ENCODE measurements around the gene DEAF1. TPM values are rescaled to one million over a fixed set of nuclear protein-coding genes. Genes with fewer than 3 reads are reported as not detected.
A peak's percentile ranks its signal among the peaks of the same experiment; 100 is the strongest.

DEAF1 gene
- total and polyA plus RNA-seq, 2 of the 13 experiments (the other 11 are each of a cell fraction or from before 2014, with no cell fraction given), result 22.3 to 29.6 TPM

DNA sequence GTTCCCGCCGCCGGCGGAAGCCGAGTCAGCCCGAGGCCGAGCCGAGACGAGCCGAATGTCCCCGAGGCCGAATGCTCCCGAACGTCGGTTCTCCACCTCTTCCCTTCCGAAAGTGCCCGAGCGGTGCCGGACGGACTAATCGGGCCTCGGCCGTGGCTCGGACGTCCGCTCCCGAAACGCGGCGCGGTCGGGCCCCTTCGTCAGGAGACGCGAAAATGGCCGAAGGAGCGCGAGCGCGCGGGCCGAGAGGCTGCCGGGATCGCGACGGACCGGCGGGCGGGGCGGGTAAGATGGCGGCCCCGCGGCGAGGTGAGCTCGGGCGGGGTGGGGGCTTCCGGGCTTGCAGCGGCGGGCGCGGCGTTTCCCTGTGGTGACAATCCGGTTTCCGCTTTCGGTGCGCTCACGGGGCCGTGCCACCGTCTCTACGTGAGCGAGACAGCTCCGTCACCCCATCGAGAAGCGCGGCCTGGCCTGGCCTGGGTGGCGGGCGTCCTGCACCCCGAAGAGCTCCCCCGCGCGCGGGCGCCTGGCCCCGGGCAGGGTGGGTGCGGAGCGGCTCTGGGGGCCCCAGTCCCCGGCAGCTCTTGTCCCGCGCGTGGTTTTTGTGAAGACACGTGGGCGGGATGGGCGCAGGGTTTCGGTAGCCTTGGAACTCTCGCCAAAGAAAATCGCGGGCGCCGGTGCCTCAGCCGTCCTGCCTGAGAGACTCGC lies 671 bp upstream of the DEAF1 start, which contains the start of gene TMEM80 (continued):
- TF ChIP-seq PAF1 (CRISPR knock-in tag; IDR thresholded peaks at IDR 0.05) (no peak), REXO4 (CRISPR knock-in tag; IDR thresholded peaks at IDR 0.05; ENCODE audit: borderline replicate concordance) (no peak), ZNF780A (CRISPR knock-in tag; IDR thresholded peaks at IDR 0.05) (no peak), SRSF1 (optimal IDR thresholded peaks at IDR 0.05; ENCODE audit: low read depth, low read length) (peak; percentile 53), ZNF589 (CRISPR knock-in tag; conservative IDR thresholded peaks at IDR 0.05) (no peak), IRF2 (CRISPR knock-in tag; IDR thresholded peaks at IDR 0.05) (no peak), ZNF614 (CRISPR knock-in tag; IDR thresholded peaks at IDR 0.05; ENCODE audit: borderline replicate concordance) (peak; percentile 26; the same call in 1 of the 2 replicates)
- TF ChIP-seq, protein P1, sequence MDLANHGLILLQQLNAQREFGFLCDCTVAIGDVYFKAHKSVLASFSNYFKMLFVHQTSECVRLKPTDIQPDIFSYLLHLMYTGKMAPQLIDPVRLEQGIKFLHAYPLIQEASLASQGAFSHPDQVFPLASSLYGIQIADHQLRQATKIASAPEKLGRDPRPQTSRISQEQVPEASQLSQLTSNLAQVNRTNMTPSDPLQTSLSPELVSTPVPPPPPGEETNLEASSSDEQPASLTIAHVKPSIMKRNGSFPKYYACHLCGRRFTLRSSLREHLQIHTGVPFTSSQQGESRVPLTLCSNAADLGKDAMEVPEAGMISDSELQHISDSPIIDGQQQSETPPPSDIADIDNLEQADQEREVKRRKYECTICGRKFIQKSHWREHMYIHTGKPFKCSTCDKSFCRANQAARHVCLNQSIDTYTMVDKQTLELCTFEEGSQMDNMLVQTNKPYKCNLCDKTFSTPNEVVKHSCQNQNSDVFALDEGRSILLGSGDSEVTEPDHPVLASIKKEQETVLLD (CRISPR knock-in tag; IDR thresholded peaks at IDR 0.05; ENCODE audit: low read depth), result peak; percentile 94
- TF ChIP-seq, protein P2, sequence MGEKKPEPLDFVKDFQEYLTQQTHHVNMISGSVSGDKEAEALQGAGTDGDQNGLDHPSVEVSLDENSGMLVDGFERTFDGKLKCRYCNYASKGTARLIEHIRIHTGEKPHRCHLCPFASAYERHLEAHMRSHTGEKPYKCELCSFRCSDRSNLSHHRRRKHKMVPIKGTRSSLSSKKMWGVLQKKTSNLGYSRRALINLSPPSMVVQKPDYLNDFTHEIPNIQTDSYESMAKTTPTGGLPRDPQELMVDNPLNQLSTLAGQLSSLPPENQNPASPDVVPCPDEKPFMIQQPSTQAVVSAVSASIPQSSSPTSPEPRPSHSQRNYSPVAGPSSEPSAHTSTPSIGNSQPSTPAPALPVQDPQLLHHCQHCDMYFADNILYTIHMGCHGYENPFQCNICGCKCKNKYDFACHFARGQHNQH (CRISPR knock-in tag; IDR thresholded peaks at IDR 0.05), result peak; percentile 41; the same call in 1 of the 2 replicates
- TF ChIP-seq, protein P3, sequence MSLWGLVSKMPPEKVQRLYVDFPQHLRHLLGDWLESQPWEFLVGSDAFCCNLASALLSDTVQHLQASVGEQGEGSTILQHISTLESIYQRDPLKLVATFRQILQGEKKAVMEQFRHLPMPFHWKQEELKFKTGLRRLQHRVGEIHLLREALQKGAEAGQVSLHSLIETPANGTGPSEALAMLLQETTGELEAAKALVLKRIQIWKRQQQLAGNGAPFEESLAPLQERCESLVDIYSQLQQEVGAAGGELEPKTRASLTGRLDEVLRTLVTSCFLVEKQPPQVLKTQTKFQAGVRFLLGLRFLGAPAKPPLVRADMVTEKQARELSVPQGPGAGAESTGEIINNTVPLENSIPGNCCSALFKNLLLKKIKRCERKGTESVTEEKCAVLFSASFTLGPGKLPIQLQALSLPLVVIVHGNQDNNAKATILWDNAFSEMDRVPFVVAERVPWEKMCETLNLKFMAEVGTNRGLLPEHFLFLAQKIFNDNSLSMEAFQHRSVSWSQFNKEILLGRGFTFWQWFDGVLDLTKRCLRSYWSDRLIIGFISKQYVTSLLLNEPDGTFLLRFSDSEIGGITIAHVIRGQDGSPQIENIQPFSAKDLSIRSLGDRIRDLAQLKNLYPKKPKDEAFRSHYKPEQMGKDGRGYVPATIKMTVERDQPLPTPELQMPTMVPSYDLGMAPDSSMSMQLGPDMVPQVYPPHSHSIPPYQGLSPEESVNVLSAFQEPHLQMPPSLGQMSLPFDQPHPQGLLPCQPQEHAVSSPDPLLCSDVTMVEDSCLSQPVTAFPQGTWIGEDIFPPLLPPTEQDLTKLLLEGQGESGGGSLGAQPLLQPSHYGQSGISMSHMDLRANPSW (CRISPR knock-in tag; IDR thresholded peaks at IDR 0.05; ENCODE audit: borderline replicate concordance), result no peak; the same call in 1 of the 2 replicates
- TF ChIP-seq, protein P4, sequence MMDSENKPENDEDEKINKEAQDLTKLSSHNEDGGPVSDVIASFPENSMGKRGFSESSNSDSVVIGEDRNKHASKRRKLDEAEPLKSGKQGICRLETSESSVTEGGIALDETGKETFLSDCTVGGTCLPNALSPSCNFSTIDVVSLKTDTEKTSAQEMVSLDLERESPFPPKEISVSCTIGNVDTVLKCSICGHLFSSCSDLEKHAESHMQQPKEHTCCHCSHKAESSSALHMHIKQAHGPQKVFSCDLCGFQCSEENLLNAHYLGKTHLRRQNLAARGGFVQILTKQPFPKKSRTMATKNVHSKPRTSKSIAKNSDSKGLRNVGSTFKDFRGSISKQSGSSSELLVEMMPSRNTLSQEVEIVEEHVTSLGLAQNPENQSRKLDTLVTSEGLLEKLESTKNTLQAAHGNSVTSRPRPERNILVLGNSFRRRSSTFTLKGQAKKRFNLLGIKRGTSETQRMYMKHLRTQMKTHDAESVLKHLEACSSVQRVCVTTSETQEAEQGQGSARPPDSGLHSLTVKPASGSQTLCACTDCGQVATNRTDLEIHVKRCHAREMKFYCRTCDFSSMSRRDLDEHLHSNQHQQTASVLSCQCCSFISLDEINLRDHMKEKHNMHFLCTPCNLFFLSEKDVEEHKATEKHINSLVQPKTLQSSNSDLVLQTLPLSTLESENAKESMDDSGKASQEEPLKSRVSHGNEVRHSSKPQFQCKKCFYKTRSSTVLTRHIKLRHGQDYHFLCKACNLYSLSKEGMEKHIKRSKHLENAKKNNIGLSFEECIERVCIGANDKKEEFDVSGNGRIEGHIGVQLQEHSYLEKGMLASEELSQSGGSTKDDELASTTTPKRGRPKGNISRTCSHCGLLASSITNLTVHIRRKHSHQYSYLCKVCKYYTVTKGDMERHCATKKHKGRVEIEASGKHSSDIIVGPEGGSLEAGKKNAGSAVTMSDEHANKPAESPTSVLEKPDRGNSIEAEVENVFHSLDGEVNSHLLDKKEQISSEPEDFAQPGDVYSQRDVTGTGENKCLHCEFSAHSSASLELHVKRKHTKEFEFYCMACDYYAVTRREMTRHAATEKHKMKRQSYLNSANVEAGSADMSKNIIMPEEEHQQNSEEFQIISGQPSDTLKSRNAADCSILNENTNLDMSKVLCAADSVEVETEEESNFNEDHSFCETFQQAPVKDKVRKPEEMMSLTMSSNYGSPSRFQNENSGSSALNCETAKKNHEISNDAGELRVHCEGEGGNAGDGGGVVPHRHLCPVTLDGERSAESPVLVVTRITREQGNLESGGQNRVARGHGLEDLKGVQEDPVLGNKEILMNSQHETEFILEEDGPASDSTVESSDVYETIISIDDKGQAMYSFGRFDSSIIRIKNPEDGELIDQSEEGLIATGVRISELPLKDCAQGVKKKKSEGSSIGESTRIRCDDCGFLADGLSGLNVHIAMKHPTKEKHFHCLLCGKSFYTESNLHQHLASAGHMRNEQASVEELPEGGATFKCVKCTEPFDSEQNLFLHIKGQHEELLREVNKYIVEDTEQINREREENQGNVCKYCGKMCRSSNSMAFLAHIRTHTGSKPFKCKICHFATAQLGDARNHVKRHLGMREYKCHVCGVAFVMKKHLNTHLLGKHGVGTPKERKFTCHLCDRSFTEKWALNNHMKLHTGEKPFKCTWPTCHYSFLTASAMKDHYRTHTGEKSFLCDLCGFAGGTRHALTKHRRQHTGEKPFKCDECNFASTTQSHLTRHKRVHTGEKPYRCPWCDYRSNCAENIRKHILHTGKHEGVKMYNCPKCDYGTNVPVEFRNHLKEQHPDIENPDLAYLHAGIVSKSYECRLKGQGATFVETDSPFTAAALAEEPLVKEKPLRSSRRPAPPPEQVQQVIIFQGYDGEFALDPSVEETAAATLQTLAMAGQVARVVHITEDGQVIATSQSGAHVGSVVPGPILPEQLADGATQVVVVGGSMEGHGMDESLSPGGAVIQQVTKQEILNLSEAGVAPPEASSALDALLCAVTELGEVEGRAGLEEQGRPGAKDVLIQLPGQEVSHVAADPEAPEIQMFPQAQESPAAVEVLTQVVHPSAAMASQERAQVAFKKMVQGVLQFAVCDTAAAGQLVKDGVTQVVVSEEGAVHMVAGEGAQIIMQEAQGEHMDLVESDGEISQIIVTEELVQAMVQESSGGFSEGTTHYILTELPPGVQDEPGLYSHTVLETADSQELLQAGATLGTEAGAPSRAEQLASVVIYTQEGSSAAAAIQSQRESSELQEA (CRISPR knock-in tag; IDR thresholded peaks at IDR 0.05; ENCODE audit: not compliant biosample characterization), result peak; percentile 65
